Panc1 (cell line): ENCODE results near the gene CCDC195. TPM values are rescaled to one million over a fixed set of nuclear protein-coding genes. Genes with fewer than 3 reads are reported as not detected.

Experiments
- ATAC-seq: fragments of 200-7000 bp; cut with Tn5 transposase; 2 replicates; pipeline ENCODE4 v1.9.1; 2020; ENCODE audit warnings: mild to moderate bottlenecking, moderate library complexity
- BruUV-seq: library from RNA; stranded (reverse); fragments of 400-500 nt; replicated peaks from 2 replicates; lab custom pipeline; 2021; lab: Mats Ljungman, UMichigan
- CTCF ChIA-PET: fragments of 300-600 bp; sonication (Branson Sonifier 250); formaldehyde crosslinking; loops from one replicate; lab custom pipeline; 2022; ENCODE audit warnings: antibody characterized with exemption; lab: Charles Lee
- POLR2A ChIA-PET: fragments of 300-600 bp; sonication (Branson Sonifier 250); formaldehyde crosslinking; loops from one replicate; lab custom pipeline; 2022; ENCODE audit warnings: antibody characterized with exemption; lab: Charles Lee
- DNase-seq: peaks from one replicate; pipeline ENCODE4 v3.0.0-alpha.2; 2010; ENCODE audit warnings: low read depth, low spot score
- H3K27ac ChIP-seq: 2 replicates; pipeline ENCODE4 v1.5.1; 2011; ENCODE audit warnings: mild to moderate bottlenecking, low read length, inconsistent platforms
- H3K27me3 ChIP-seq: fragments of 200-500 bp; sonication (Bioruptor generic); 2 replicates; pipeline ENCODE4 v1.6.0; 2014; ENCODE audit warnings: low read length, inconsistent platforms; ENCODE audit not compliant: control insufficient read depth, insufficient read depth
- H3K36me3 ChIP-seq: fragments of 200-500 bp; sonication (Bioruptor generic); 2 replicates; pipeline ENCODE4 v1.5.1; 2014; ENCODE audit warnings: inconsistent platforms, mild to moderate bottlenecking, low read length, moderate library complexity; ENCODE audit not compliant: control insufficient read depth, insufficient read depth
- H3K4me1 ChIP-seq: 2 replicates; pipeline ENCODE4 v1.5.1; 2011; ENCODE audit warnings: inconsistent platforms, mild to moderate bottlenecking, low read length, moderate library complexity; ENCODE audit not compliant: control insufficient read depth, insufficient read depth
- H3K4me3 ChIP-seq, 2 experiments: 2 replicates each; pipeline ENCODE4 v1.5.1; 2011 to 2012; ENCODE audit warnings: low read depth in 2 of 2, low read length in 2 of 2, mild to moderate bottlenecking in 2 of 2, inconsistent platforms in 1 of 2, moderate library complexity in 1 of 2
- H3K9me3 ChIP-seq: fragments of 200-500 bp; sonication (Bioruptor generic); 2 replicates; pipeline ENCODE4 v1.5.1; 2014; ENCODE audit warnings: low read depth, mild to moderate bottlenecking, inconsistent platforms, low read length, moderate library complexity; ENCODE audit not compliant: control insufficient read depth, insufficient read depth
- CTCF ChIP-seq: fragments of 450-650 bp; IDR thresholded peaks from 2 replicates; pipeline ENCODE4 v1.5.1; 2017; ENCODE audit warnings: mild to moderate bottlenecking
- POLR2AphosphoS5 ChIP-seq: IDR thresholded peaks from 2 replicates; pipeline ENCODE4 v1.6.1; 2012; ENCODE audit warnings: mild to moderate bottlenecking, low read depth, low read length, moderate library complexity
- REST ChIP-seq, 2 experiments: IDR thresholded peaks; 2 replicates each; pipeline ENCODE4 v1.6.1; 2011 to 2012; ENCODE audit warnings: low read depth in 2 of 2, control low read depth in 1 of 2, low read length in 1 of 2, mild to moderate bottlenecking in 1 of 2, moderate library complexity in 1 of 2; ENCODE audit not compliant: insufficient read depth in 1 of 2
- SIN3A ChIP-seq: IDR thresholded peaks from 2 replicates; pipeline ENCODE4 v1.6.1; 2012; ENCODE audit warnings: low read depth, mild to moderate bottlenecking, low read length, moderate library complexity, borderline replicate concordance; ENCODE audit not compliant: insufficient read depth
- TCF7L2 ChIP-seq: IDR thresholded peaks from 2 replicates; pipeline ENCODE4 v1.6.1; 2011; ENCODE audit warnings: mild to moderate bottlenecking, low read depth, low read length, inconsistent platforms
- in situ Hi-C: cut with HindIII; loops from 2 replicates; pipeline ENCODE4 v1.10.0; 2016; ENCODE audit warnings: low sequenced_read_pairs, low pct_unique_long_range_greater_than_20kb
- intact Hi-C: fragments of 100-400 bp; cut with micrococcal nuclease; formaldehyde crosslinking; loops from one replicate; pipeline ENCODE4 v1.10.0; 2022; ENCODE audit not compliant: unreplicated experiment
- total RNA-seq: library from RNA; stranded (reverse); gene quantifications from one replicate; pipeline ENCODE4 v1.2.1, GENCODE V29; 2021; ENCODE audit not compliant: unreplicated experiment

Gene CCDC195
- total RNA-seq, 1 experiment from 2014 or later = not detected

GRCh38 chr2:224729435-224729834 lies 13.3 kb upstream of the CCDC195 start:
- H3K36me3 ChIP-seq = no peaks in the 10 kb centered on the region
- CTCF ChIA-PET = no interaction called here

GRCh38 chr2:224724331-224724730 lies 8.2 kb upstream of the CCDC195 start:
- intact Hi-C loops = no loop called here
- POLR2A ChIA-PET = no interaction called here
- H3K36me3 ChIP-seq = no peaks in the 10 kb centered on the region

More at GRCh38 chr2:224729435-224729834, 13.3 kb upstream of the CCDC195 start:
- Histone ChIP-seq H3K27me3 (no peaks in the 10 kb centered on the region), H3K27ac (no peak overlapping the region), H3K4me3 (no peak overlapping the region), H3K4me1 (no peaks in the 10 kb centered on the region), H3K9me3 (no peaks in the 10 kb centered on the region; the same call in 1 of the 2 replicates)
- ATAC-seq (no peak), DNase-seq (no peak)
- in situ Hi-C loops (no loop called here), intact Hi-C loops (no loop called here)
- POLR2A ChIA-PET = no interaction called here
- TF ChIP-seq REST (IDR thresholded peaks at IDR 0.05; ENCODE audit: insufficient read depth in 1 of 2, low read depth in 2 of 2, low read length in 1 of 2) (no peak), TCF7L2 (no peak), POLR2AphosphoS5 (no peak), CTCF (no peak), SIN3A (no peak)
- no TSS peak for BruUV-seq

More at GRCh38 chr2:224724331-224724730, 8.2 kb upstream of the CCDC195 start:
- DNase-seq (no peak), ATAC-seq (no peak)
- no TSS peak for BruUV-seq
- CTCF ChIA-PET = no interaction called here
- TF ChIP-seq REST (IDR thresholded peaks at IDR 0.05; ENCODE audit: insufficient read depth in 1 of 2, low read depth in 2 of 2, low read length in 1 of 2) = no peak
- no peak for TF ChIP-seq POLR2AphosphoS5
- TF ChIP-seq TCF7L2 = no peak
- no peak for TF ChIP-seq CTCF
- no peak for TF ChIP-seq SIN3A
- in situ Hi-C loops = no loop called here
- Histone ChIP-seq H3K4me3 (no peak overlapping the region), H3K27ac (no peak overlapping the region), H3K9me3 (no peaks in the 10 kb centered on the region), H3K27me3 (no peaks in the 10 kb centered on the region), H3K4me1 (no peaks in the 10 kb centered on the region)
